ENCODE results near the gene NFATC1. TPM values are rescaled to one million over a fixed set of nuclear protein-coding genes. Genes with fewer than 3 reads are reported as not detected.

The NFATC1 gene
- polyA plus RNA-seq, 3 donors: 6.0 to 6.4 (median 6.1) TPM

DNA sequence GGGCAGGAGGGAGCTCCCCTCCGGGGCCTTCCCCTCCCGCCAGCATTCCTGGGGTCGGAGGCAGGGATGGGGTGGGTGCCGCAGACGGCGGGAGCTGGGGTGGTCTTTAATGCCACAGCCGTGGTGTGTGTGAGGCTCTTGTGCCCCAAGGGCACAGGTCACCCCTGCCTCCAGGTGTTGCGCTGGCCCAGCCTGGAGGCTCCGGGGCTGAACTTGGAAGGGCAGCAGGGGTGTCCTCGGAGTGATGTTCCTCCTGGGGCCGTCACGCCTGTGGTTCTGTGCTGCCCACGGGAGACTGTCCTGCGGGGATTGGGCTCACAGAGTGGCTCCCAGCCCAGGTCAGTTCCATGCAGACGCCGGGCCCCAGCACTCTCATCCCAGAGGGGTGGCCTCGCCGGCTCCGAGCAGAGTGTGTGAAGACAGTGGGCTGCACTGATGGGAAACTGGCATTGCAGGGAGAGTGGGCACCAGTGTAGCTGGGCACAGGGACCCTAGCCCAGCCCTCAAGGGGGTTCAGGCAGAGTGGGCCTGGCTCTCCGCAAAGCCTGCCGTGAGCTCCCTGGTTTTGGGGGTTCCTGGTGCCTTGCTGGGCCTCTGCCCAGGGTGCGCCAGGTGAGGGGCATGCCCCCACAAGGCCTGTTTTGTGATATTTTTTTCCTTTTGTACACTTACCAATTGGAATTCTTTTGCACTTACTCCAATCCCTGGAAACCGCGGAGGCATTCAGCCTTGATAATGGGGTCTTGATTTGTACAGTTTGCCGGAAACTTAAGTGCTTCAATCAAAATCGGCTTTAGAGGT is 56.7 kb downstream of the NFATC1 start:
- no peak for DNase-seq (ENCODE audit: low read depth in 3 of 3, low spot score in 2 of 3)

DNA sequence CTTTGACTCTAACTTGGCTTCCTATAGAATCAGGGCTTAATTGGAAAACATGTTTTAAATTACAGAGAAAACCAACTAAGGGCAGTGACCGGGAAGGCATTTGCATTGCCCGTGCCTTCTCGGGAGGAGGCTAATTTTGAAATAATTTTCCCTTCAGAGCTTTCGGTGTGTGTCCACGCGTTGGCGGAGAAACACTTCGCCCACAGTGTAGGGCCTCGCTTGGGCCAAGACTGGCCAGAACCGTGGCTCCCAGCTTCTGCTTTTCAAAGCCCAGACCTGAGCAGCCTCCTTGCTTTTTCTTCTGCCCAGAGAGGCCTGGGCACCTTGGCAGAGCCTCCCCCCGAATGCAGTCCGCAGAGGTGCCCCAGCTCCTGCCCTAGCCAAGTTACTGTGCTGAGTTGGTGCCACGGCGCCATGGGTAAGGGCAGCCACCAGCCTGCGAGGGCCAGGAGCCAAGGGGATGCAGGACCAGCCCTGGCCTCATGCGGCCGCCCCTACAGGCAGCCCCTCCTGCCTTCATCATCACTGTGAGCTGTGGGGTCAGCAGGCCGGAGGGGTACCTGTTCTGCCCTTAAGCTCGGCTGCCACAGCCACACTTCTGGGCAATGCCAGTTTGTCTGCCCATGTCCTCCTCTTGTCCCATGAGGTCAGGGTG is 57.4 kb downstream of the NFATC1 start:
- no peak for DNase-seq (ENCODE audit: low read depth in 3 of 3, low spot score in 2 of 3)

DNA sequence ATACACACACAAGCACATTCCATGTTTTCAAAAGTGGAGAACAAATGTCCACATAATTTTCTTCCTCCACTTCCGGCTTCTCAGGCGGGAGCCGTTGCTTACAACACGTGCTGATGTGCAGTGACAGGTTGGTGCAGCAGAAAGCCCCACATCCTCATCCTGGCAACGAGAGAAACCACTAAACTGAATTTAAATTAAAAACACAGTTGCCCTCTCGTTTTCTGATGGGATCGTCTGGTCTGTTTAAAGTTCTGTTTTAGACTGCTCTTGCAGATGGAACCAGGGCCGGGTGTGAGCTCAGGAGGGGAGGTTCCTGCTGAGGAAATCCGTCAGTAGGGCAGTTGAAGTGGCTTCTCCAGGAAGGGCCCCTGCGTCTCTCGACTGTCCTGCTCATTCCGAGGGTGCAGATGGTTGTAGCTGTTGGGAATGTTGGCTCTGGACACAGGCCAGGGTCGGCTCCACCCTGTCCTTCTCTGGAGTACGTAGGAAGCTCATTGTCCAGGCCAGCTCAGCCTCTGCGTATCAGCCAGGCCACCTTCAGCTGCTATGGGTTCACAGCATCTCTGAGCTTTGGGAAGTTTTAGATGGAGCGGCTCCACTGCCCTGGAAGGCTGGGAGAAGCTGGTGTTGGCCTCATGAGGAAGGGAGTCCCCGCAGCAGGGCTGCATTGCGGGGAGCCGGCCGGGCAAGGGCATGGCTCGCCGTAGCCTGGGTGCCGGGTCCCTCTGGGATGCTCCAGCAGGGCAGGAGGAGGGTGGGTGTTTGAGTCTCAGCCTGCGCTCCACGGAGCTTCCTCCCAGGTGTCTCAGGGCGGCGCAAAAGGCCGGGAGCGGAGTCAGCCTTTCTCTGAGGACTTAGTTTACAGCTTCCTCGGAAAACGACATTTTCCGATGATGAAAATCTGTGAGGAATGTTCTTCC is 58.3 kb downstream of the NFATC1 start:
- no peak for DNase-seq (ENCODE audit: low read depth in 3 of 3, low spot score in 2 of 3)

DNA sequence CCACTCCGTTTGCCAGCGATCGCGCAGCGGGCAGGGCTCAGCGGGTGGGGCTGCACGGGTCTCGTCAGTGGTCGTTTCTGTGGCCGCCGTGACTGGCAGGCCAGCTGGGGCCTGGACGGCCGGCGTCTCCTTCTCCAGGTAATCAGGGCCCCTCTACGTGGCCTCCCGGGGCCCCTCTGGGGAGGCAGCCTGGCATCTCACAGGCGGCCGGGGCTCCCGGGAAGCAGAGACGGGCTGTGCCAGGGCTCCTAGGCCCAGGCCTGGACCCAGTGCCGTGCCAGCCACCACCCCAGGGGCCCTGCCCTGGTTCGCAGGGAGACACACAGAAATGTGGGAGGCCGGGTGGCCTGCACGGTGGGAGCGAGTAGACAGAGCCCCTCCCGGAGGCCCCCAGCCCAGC is 59.5 kb downstream of the NFATC1 start:
- DNase-seq (ENCODE audit: low read depth in 3 of 3, low spot score in 2 of 3): no peak

DNA sequence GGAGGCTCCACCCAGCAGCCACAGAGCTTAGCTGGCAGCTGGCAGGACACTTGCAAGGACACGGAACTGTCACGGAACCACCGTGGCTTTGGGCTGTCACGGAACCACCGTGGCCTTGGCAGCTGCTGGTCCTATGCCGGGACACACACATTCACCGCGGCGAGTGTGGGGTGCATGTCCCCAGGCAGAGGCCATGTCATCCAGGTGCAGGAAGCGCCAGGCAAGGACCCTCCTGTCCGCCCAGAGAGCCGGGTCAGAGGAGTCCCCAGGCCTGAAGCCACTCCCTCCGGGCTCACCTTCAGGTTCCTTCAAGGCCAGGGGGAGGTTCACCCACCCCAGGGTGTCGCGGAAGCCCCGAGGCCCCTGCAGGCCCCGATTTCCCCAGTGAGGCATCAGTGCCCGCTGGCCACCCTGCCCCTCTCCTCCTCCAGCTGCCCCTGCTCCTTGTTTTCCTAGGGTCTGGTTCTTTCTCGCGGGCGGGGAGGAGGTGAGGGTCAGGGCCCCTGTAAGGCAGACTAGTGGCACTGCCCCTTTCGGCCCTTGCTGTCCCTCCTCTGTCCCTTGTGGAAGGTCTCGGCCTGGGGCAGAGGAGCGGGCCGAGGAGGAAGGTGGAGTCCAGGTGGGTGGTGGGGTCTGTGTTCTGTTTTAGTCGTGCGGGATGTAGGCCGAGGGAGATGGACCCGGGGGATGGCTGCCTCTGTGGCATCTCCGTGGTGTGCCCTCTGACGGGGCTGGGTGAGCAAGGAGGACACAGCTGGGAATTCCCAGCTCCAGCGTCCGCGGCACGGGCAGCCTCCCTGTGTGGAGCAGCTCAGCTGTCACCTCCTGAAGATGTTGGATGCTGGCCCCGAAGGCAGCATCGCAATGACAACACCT is 60.6 kb downstream of the NFATC1 start:
- no peak for DNase-seq (ENCODE audit: low read depth in 3 of 3, low spot score in 2 of 3)

DNA sequence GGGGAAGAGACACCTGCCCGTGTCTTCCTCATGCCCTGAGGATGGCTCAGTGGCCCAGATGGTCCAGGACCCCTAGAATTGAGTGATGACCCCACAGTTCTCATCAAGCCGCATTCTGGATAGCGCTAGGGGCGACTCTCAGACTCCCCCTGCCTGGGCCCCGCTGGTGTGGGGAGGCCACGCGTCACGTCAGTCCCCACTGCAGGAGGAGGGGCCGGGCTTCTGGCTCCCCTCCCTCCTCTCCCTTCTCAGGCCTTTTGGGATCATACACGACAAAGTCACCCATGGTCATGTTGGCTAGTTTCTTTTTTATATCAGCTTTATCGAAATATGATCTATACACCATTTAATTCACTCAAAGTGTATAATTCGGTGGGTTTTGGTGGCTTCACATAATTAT is 61.5 kb downstream of the NFATC1 start:
- no peak for DNase-seq (ENCODE audit: low read depth in 3 of 3, low spot score in 2 of 3)

DNA sequence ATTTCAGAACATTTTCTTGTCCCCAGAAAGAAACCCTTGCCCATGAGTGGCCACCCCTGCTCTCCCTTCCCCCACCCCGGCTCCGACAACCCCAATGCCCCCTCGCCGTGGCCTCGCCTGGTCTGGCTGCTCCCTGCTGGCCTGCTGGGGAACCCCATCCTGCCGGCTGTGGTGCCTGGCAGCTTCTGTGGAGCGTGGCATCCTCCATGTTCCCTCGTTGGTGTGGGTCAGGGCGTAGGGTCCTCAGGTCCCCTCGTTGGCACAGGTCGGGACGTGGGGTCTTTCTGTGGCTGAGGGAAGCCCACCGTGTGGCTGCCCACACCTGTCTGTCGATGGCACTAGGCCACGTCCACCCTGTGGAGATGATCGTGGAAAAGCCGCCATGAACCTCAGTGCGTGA is 61.9 kb downstream of the NFATC1 start:
- no peak for DNase-seq (ENCODE audit: low read depth in 3 of 3, low spot score in 2 of 3)

DNA sequence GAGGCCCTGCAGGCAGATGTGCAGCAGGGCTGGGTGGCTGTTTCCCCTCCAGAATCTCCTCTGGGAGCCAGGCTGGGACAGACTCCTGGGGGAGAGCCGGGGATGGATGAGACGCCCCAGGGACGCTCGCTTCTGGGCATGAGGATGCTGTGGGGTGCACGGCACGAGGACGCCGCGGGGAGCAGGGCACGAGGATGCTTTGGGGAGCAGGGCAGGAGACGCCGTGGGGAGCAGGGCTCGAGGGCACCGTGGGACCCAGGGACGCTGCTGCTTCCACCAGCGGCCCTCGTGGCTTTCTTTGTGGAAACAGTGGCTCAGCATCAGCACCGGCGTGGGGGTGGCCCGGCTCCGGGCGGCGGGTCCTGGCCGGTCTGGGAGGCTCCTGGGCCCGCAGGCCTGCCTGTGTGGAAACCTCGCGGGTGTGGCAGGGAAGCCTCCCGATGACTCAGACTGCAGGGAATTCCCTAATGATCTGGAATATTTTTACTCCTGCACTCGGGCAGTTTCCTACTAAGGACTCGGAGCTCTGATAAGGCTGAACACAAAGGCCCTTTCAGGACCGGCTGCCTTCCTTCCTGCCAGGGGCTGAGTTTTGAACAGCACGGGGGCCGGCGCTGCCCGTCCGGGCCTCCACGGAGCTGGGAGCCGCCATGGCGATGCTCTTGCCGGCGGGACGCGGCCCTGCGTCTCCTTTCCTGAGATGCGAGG is 62.6 kb downstream of the NFATC1 start:
- DNase-seq (ENCODE audit: low read depth in 3 of 3, low spot score in 2 of 3): no peak

DNA sequence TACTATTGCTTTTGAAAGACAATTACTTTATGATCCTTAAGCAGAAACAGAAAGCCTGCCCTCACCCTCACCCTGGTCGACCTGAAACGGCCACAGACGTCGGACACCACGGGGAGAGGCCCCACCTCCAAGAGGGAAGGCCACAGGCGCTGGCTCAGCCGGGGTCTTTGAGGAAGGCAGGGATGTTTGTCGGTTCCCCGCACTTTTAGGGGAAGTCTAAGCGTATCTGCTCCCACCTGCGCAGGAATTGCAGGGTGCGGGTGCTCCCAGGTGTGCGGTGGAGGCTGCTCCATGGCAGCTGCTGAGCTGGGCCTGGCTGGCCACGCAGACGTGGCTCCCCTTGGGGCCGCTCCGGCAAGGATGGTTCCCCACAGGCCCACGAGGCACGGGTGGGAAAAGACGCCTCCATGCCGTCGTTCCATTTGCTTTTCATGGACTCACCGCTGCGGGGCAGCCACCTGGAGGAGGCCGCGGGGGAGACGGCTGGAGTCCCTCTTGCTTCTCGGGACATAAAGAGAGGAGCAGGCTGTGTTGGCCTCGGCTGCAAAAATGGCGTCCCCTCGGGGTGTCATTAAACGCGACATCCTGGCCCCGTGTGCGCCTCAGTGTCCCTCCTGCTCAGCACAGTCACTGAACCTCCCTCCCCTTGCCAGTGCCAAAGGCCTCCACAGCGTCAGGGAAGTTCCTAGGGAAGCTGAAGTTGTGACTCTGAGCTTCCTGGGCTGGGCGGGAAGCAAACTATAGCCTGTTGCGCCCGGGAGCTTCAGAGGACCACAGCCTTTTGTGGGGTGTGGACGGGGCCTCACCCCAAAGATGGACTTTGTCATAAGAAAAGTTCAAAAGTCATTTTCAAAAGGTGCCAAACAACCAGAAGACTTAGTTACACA is 63.4 kb downstream of the NFATC1 start:
- no peak for DNase-seq (ENCODE audit: low read depth in 3 of 3, low spot score in 2 of 3)

DNA sequence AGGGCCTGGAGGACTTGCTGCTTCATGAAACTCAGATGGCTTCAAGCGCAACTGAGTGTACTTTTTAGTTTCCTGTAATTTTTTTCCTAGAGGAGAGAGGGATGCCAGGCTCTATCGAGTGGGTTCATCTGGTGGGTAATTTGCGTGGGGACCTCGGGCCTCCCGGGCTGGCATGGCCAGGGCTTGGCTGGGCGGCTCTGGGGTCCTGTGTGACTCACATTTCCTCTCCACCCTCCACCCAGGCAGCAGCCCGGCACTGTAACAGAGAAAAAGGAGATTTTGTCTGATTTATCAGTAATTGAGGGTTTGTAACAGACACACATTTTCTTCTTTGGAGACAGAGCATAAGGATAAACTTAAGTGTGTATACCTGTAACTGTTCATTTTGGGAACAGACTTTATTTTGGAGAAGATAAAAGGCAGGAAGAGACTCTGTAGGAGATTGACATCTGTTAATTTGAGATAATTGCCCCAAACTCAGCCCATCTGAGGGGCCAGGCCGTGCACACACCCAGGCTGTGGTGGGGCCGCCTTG is 64.3 kb downstream of the NFATC1 start:
- DNase-seq (ENCODE audit: low read depth in 3 of 3, low spot score in 2 of 3): no peak

DNA sequence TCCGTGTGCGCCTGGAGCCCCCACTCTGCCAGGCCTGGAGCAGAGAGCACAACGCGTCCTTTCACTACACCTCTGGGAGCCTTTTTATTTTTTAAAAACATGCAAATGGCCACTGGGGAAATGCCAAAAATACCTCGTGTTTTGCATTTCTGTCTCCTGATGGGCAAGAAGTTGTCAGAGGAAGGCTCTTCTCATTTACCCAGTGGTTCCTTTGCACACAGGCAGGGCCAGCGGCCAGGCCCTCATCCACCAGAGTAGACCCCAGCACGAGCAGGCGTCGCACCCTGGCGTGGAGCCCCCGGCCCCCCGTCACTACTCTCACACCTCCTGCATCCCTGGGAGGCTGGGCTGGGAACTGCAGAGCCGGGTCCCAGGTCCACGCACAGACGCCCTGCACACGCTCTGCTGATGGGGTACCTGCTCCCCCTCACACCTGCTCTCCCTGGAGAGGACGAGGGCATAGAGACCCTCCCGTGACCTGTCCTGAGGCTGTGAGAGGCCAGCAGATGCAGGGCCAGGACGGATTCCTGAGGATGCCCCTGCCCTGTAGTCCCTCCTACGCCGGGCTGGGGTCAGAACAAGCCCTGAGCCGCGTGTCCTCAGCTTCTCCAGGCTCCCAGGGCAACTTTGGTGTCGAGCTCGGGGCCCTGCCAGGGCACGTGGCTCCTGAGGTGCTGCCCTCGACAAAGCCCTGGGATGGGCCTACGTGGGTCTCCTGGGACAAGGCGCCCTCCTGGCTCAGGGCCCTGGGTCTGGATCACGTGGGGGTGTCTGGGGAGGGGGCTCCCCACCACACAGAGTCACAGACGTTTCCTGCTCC is 65.0 kb downstream of the NFATC1 start:
- DNase-seq (ENCODE audit: low read depth in 3 of 3, low spot score in 2 of 3): no peak

DNA sequence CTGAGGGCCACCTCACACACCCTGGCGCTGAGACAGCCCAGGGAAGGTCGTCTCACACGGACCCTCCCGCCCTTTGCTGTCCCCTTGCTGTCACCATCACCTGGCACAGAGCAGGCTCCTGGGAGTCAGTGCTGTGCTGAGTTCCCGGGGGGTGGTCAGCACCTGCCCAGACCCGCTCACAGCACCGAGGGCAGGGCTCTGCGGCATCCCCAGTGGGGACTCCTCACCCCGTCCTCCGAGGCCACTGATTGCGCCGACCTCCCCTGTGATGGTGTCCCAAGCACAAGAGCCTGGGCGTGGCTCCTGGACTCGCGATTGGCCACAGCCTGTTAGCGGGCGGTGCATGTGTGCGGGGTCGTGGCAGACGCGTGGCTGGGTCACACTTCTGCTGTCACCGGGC is 65.9 kb downstream of the NFATC1 start:
- no peak for DNase-seq (ENCODE audit: low read depth in 3 of 3, low spot score in 2 of 3)

DNA sequence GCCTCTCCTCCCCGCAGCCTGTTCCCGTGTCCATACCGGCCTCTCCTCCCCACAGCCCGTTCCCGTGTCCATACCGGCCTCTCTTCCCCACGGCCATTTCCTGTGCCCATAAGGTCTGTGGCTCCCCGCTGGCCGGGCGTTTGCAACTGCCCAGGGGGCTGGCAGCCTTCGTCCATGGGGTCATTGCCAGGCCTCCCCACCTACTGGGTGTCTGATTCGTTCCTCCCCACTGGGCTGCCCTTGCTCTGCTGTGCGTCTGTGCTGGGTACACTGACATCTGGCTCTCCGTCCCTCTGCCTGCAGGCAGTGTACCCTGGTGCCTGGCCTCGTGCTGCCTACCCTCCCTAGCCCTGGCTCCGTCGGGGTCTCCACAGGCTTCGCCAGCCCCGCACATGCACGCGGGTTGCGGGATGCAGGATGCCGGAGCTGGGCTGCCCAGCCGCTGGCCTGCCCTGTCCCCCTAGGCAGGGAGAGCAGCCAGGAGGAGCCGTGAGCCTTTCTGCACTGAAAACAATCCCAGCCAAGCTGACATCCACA is 67.8 kb downstream of the NFATC1 start:
- no peak for DNase-seq (ENCODE audit: low read depth in 3 of 3, low spot score in 2 of 3)

DNA sequence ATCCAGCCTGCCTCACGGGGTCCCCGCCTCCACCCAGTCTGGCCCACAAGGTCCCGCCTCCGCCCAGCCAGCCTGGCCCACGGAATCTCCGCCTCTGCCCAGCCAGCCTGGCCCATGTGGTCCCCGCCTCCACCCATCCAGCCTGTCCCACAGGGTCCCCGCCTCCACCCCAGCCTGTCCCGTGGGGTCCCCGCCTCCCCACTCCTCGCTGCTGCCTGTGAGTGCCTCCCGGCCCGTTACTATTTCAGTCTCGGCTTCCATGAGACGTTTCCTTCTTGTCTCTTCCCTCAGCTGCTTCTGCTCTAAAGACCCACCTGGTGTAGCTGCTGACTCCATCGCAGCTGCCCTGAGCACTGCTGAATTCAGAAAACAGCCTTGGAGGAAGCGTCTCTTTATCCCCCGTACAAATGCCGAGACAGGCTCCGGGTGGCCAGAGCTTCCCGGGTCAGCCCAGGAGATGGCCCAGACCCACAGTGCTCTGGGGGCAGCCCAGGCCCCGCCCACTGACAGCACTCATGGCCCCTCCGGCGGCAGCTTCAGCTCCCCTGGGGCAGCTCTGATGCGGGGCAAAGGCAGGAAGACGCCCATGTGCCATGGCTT is 69.8 kb downstream of the NFATC1 start:
- DNase-seq (ENCODE audit: low read depth in 3 of 3, low spot score in 2 of 3): no peak

DNA sequence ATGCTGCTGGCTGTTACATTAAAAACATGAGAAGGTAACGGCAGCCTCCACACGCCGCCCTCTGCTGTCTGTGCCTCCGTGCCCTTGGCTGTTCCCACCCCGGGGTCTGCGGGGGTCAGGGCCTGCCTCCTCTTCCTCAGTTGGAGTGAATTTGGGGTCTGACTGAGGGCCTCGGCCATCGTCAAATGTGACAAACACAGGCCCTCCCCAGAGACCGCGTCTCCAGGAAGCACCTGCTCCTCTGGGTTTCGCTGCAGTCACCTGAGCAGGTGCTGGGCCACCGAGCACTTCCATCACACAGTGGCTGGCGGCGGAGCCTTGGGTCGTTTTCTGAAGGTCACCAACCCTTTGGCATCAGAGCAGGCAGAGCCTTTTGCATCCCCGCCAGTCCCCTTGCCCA is 70.9 kb downstream of the NFATC1 start:
- no peak for DNase-seq (ENCODE audit: low read depth in 3 of 3, low spot score in 2 of 3)

DNA sequence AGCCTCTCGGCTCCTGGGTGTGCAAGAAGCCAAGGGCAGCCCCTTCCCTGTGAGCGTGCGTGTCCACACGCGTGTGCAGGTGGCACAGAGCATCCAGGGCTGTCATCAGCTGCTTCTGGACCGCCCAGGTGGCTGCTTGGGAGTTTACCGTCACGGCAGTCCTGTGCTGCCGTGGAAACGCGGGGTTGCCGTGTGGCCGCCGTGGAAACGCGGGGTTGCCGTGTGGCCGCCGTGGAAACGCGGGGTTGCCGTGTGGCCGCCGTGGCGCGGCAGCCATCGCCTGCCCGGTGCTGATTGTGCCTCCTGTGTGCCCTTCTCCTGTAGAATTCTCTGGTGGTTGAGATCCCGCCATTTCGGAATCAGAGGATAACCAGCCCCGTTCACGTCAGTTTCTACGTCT is 71.4 kb downstream of the NFATC1 start:
- no peak for DNase-seq (ENCODE audit: low read depth in 3 of 3, low spot score in 2 of 3)

All from right renal cortex interstitium (tissue), 3 donors.